ENCODE results near the gene BIRC6. TPM values are rescaled to one million over a fixed set of nuclear protein-coding genes. Genes with fewer than 3 reads are reported as not detected.
A peak's percentile ranks its signal among the peaks of the same experiment; 100 is the strongest.
"Not testable (repeated sequence)": the region's sequence is repeated elsewhere in the genome, so short reads cannot be mapped to it uniquely, and the experiment has no call there.

BIRC6 gene
- total RNA-seq, 1 donor from 2014 or later: 98.5 TPM

GRCh38 chr2:32611771-32612170 is 254.9 kb downstream of the BIRC6 start:
- DNase-seq (ENCODE audit: low read depth): no peak

DNA sequence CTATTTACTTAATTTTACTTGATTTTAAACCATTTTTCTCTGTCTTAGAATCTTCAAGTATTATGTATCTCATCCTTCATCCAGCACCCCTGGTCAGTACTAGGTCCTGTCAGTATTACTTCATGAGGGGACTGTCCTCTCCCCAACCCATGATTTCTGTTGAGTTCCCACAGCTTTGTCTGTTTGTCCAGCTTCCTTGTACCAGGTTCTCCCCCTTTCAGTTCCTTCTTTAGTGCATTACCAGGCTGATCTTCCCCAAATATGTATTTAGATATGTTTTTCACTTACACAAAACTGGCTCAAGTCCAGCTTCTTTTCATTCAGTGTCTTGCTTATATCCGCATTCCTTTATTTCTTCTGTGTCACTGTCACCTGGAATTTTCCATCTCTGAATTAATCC is 257.3 kb downstream of the BIRC6 start:
- no peak for DNase-seq (ENCODE audit: low read depth)

- no peak for DNase-seq (ENCODE audit: low read depth)
These were observed 260.9 kb downstream of the BIRC6 start for GRCh38 chr2:32617599-32618189.

DNA sequence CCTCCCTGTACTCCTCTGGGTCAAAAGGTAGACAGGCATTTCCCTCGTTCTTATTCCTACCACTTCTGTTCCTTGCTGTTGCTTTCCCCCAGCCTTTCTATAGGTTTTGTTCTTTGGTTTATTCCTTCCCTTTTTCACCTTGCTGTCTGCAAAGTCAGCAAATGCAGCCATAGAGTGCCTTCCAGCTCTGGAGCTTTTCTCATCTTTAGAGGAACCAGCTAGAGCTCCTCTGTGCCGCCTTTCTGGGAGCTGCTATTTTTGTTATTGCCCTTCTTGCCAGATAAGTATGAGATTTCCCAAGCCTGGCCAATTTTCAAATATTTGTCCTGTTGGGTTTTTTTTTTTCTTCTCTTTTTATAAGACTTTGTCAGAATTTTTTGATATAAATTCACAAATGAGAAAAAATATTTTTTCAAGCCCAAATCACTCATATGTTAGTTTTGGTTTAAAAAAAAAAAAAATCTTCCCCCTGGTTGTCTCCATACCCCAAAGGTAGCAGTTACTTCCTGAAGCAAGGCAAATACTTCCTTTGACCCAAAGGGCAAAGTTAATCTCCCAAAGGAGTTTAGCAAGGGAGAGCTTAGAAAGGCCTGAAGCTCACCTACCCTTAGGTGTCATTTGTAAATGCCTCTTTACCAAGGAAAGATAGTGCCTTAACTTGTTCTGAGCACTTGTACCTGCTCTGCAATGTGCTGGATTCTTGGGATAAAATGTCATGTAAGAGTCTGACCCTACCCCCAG is 265.9 kb downstream of the BIRC6 start:
- DNase-seq (ENCODE audit: low read depth): no peak

DNA sequence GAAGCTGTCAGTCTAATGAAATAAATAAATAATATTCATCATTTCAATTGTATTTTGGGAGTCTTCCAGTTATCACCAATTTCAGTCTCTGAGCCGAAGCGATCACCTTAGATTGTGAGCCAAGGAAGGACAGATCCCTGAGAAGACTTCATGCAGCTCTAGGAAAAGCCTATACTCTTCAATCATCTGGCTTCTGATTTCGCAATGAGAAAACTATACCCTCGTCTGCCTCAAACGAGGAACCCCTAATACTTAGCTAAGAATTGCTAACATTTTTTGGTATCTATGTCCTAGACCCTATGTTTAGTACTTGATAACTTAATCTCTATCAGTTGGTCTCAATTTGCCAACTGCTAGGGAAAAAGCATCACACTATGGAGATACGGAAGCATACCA is 266.5 kb downstream of the BIRC6 start:
- DNase-seq (ENCODE audit: low read depth): no peak

DNA sequence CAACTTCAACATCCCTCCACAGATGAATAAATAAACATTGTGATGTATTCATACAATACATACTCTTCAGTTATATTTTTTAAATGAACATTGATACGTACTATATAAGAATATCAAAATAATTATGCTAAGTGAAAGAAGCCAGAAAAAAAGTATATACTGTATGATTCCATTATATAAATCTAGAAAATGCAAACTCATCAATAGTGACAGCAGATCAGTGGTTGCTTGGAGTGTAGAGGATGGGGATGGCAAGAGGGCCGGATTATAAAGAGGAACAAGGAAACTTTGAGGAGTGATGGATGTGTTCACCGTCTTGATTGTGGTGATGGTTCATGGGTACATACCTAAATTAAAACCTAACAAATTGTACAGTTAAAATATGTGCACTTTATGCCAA is 268.0 kb downstream of the BIRC6 start:
- DNase-seq (ENCODE audit: low read depth): no peak

DNA sequence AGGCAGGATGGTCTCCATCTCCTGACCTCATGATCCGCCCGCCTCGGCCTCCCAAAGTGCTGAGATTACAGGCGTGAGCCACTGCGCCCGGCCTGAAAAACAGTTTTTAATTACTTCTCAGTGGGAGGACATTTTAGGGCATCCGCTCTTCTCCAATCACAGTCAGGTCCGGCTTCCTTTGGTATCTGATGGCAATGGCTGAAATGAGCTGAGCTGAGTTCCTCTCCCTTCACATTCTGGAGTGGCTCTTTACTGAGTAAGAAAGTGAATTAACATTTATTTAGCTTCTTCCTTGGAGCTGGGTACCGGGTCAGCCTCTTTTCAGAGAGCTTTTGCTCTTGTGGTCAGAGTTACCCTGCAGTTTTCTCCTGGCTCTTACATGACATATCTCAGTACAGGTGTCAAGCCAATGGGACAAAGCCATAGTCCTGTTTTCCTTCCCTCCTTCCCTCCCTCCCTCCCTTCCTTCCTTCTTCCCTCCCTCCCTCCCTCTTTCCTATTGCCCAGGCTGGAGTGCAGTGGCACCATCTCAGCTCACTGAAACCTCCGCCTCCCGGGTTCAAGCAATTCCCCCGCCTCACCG is 269.9 kb downstream of the BIRC6 start:
- no peak for DNase-seq (ENCODE audit: low read depth)

DNA sequence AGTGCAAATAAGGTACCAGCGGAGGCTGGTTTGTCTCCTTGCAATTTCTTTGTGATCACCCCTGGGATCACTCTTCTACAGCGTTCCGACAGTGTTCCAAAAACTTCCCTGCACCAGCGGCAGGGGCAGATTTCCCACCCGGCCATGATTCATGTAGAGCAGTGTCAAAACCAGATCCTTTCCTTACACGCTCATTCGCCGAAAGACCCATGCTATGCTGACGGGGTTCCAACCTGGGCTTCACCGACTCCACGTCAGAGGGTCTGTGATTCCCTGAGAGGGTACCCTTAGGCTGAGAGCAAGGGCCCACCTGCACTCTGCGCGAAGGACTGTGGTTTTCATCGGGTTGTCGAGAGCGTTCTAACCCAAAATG is 270.6 kb downstream of the BIRC6 start:
- DNase-seq (ENCODE audit: low read depth): peak; percentile 32

- peak; percentile 95 for DNase-seq (ENCODE audit: low read depth)
These were observed 271.2 kb downstream of the BIRC6 start, which contains the start of gene TTC27 for GRCh38 chr2:32627814-32628579. Gene TTC27, plus strand, starts transcription at chr2:32628050. Its CDS starts 243 bp downstream, at chr2:32628293.

GRCh38 chr2:32632089-32632488 is 275.3 kb downstream of the BIRC6 start:
- DNase-seq (ENCODE audit: low read depth): no peak

DNA sequence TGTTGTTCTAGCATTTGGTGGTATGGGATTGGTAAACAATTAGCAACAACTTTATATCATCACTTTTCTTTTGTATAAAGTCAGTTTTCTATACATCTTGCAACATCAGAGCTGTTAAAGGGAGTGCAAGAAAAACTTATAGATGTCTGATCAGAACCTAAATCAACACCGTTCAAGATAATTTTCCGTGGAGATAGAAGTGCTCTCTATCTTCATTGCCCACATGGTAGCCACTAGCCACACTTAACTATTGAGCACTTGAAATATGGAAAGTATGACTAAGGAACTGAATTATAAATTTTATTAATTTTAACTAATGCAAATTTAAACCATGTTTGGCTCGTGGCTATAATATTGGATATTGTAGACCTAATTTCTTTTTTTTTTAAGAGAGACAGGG is 276.2 kb downstream of the BIRC6 start:
- DNase-seq (ENCODE audit: low read depth): no peak

DNA sequence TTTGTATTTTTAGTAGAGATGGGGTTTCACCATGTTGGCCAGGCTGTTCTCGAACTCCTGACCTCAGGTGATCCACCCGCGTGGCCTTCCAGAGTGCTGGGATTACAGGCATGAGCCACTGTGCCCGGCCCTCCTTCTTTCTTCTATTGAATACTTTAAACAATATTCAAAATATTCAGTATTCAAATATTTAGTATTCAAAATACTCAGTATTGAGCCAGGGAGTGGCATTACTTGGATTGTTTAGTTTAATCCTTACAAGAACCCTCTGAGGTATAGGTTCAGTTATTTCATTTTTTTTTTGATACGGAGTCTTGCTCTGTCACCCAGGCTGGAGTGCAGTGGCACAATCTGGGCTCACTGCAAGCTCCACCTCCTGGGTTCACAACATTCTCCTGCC is 281.7 kb downstream of the BIRC6 start:
- not testable (repeated sequence) for DNase-seq (ENCODE audit: low read depth)

- DNase-seq (ENCODE audit: low read depth): no peak
These were observed 284.4 kb downstream of the BIRC6 start for GRCh38 chr2:32641180-32641579.

DNA sequence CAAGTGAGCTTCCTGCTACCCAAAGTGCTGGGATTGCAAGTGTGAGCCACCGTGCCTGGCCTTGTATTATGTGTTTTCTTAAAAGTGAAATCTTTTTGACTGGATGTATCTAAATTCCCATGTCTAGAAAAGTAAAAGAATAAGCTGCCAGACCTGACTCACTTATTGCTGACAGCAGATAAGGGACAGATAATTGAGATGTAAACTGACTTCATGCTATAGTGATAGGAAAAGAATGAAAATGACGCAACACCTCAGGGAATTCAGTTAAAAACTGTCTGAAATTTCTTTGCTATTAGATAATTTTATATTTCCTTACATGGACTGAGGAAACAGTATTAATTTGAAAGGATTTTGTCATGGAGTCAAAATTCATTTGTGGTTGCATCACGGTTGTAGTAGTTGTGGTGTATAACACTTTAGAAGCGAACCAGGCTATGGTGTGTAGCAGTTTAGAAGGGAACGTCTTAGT is 290.4 kb downstream of the BIRC6 start:
- no peak for DNase-seq (ENCODE audit: low read depth)

DNA sequence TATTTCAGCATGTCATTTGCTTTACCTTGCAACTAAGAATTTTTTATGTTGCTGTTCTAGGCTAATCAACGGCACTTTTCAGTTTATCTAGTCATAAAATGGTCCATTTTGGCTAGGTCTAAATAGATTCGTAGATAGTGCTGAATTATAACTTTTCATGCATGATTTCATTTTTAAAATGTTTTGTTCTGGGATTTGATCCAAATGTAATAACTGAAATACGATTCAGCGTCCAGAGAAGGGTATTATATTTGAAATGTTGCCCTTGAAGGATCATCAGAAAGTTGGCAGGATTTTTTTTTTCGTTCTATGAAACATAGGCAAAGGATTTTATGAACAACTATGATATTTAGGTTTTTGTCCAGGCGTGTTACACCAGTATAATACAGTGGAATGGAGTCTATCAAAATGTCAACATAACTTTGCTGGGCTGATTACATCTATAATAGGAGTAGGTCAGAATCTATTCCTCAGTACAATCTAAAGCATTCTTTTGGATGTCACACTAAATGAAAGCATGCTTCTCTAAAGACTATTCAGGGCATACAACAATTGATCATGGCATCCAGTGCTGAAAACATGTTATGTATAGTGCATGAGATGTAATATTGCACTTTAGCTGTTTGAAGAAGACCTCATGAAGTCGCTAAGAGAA is 295.9 kb downstream of the BIRC6 start:
- no peak for DNase-seq (ENCODE audit: low read depth)

- no peak for DNase-seq (ENCODE audit: low read depth)
These were observed 299.2 kb downstream of the BIRC6 start for GRCh38 chr2:32656069-32656468.

DNA sequence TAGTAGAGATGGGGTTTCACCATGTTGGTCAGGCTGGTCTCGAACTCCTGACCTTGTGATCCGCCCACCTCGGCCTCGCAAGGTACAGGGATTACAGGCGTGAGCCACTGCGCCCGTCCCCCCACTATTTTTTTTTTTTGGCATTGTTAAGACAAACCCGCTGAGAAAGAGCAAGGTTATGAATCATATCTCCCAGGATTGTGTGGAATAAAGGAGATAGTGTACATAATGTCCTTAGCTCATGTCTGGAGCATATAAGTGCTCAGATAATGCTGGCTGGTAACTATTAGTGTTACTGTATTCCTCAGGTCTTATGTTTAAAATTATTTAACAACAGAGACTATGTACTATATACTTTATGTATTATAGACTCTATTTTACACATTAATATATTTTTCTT is 307.0 kb downstream of the BIRC6 start:
- no peak for DNase-seq (ENCODE audit: low read depth)

- no peak for DNase-seq (ENCODE audit: low read depth)
These were observed 309.9 kb downstream of the BIRC6 start for GRCh38 chr2:32666704-32667103.

- no peak for DNase-seq (ENCODE audit: low read depth)
These were observed 311.4 kb downstream of the BIRC6 start for GRCh38 chr2:32668254-32668653.
